Measurements from ENCODE around the gene ARID3A. TPM values are rescaled to one million over a fixed set of nuclear protein-coding genes. Genes with fewer than 3 reads are reported as not detected.

ARID3A gene
- total and polyA plus RNA-seq, 2 of the 13 experiments (the other 11 are each of a cell fraction or from before 2014, with no cell fraction given): 71.3 to 77.9 TPM

DNA sequence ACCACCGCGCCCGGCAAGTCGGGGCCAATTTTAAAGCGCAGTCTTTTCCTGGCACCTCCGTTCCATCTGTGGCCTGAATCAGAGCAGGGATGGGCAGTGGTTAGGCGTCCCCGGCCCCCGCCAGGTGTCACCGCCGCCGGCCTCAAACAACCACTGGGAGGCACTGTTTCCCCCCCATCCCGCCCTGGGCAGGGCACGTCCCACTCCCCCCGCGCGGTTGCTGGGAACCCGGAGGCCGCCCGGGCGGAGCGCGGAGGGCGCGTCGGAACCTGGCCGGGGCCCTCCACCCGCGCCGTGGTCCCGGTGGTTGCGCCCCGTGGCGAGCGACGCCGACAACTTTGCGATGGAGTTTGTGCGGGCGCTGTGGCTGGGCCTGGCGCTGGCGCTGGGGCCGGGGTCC lies 74.3 kb downstream of the ARID3A start, which contains the start of gene GRIN3B (continued):
- TF ChIP-seq AHDC1 (CRISPR knock-in tag; IDR thresholded peaks at IDR 0.05; ENCODE audit: borderline replicate concordance) (no peak), ZNF253 (CRISPR knock-in tag; IDR thresholded peaks at IDR 0.05; ENCODE audit: borderline replicate concordance) (no peak), ZNF33B (CRISPR knock-in tag; IDR thresholded peaks at IDR 0.05) (no peak), SIX1 (CRISPR knock-in tag; IDR thresholded peaks at IDR 0.05; ENCODE audit: borderline replicate concordance) (no peak), ZNF383 (CRISPR knock-in tag; IDR thresholded peaks at IDR 0.05; ENCODE audit: borderline replicate concordance) (no peak), U2AF2 (IDR thresholded peaks at IDR 0.05; ENCODE audit: low read depth, low read length) (no peak), PAXIP1 (CRISPR knock-in tag; conservative IDR thresholded peaks at IDR 0.05) (no peak), TBL1XR1 (IDR thresholded peaks at IDR 0.05; ENCODE audit: borderline replicate concordance, low read length, partially characterized antibody) (no peak), SMARCE1 (IDR thresholded peaks at IDR 0.05; ENCODE audit: borderline replicate concordance) (no peak), ZNF18 (CRISPR knock-in tag; IDR thresholded peaks at IDR 0.05; ENCODE audit: insufficient replicate concordance) (no peak), JUNB (CRISPR knock-in tag; IDR thresholded peaks at IDR 0.05; ENCODE audit: borderline replicate concordance) (no peak)
- TF ChIP-seq, protein P1, sequence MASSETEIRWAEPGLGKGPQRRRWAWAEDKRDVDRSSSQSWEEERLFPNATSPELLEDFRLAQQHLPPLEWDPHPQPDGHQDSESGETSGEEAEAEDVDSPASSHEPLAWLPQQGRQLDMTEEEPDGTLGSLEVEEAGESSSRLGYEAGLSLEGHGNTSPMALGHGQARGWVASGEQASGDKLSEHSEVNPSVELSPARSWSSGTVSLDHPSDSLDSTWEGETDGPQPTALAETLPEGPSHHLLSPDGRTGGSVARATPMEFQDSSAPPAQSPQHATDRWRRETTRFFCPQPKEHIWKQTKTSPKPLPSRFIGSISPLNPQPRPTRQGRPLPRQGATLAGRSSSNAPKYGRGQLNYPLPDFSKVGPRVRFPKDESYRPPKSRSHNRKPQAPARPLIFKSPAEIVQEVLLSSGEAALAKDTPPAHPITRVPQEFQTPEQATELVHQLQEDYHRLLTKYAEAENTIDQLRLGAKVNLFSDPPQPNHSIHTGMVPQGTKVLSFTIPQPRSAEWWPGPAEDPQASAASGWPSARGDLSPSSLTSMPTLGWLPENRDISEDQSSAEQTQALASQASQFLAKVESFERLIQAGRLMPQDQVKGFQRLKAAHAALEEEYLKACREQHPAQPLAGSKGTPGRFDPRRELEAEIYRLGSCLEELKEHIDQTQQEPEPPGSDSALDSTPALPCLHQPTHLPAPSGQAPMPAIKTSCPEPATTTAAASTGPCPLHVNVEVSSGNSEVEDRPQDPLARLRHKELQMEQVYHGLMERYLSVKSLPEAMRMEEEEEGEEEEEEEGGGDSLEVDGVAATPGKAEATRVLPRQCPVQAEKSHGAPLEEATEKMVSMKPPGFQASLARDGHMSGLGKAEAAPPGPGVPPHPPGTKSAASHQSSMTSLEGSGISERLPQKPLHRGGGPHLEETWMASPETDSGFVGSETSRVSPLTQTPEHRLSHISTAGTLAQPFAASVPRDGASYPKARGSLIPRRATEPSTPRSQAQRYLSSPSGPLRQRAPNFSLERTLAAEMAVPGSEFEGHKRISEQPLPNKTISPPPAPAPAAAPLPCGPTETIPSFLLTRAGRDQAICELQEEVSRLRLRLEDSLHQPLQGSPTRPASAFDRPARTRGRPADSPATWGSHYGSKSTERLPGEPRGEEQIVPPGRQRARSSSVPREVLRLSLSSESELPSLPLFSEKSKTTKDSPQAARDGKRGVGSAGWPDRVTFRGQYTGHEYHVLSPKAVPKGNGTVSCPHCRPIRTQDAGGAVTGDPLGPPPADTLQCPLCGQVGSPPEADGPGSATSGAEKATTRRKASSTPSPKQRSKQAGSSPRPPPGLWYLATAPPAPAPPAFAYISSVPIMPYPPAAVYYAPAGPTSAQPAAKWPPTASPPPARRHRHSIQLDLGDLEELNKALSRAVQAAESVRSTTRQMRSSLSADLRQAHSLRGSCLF (CRISPR knock-in tag; IDR thresholded peaks at IDR 0.05; ENCODE audit: borderline replicate concordance): no peak

Data from HepG2 (cell line).